NOMO-1 treated with DMSO at 0.1 percent for 48 hours (cell line): ENCODE data around the gene RRP15.
A peak's percentile ranks its signal among the peaks of the same experiment; 100 is the strongest.

ENCODE experiments used
- DNase-seq: peaks from one replicate; lab custom pipeline; 2025; ENCODE audit not compliant: unreplicated experiment; lab: John Stamatoyannopoulos, UW

The RRP15 gene

GRCh38 chr1:218339267-218339831 lies 54.3 kb downstream of the RRP15 start:
- peak; percentile 3 for DNase-seq

DNA sequence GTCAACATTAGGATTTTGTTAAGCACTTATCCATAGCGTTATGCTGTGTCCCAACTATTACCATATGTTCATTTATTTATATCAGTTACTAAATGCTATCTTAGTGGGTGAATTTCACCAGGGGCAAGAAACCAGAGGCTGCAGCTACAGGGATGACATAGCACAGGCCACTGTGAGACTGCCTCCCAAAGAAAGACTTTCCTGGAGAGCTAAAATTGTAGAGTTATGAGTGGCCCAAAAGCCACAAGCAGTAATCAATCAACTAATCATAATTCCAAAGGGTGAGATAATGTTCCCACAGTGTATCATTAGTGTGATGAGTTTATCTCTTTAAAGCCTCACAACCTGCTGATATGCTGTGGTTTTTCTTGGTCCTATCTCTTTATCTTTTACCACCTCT lies 56.2 kb downstream of the RRP15 start:
- no peak for DNase-seq

DNA sequence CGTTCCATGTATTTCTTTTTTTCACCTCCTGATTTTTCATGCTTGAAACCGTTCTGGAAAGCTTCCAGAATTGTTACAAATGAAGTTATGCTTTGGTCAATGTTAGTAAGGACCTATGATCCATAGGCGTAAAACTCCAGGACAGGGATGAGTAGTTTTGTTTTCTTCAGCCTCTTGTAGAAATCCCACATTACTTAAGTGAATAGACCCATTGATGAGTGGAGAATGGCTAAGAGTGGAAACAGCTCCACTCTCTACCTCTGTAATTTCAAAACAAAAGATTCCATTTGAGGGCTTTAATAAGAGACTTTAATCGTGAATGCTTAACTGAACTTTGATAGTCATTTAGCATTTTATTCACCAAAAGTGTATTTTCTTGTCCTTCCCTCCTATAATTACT lies 57.0 kb downstream of the RRP15 start:
- DNase-seq, result no peak

GRCh38 chr1:218344814-218345672 lies 60.0 kb downstream of the RRP15 start, which contains the start of gene TGFB2:
TSS of gene TGFB2 (plus strand) at chr1:218345336. CDS start at chr1:218346702, 1,366 bp downstream.
- DNase-seq, result peak; percentile 2

- peak; percentile 2 for DNase-seq
Measured at GRCh38 chr1:218345673-218346390, 60.7 kb downstream of the RRP15 start.

- peak; percentile 34 for DNase-seq
Measured at GRCh38 chr1:218346391-218347204, 61.5 kb downstream of the RRP15 start.

DNA sequence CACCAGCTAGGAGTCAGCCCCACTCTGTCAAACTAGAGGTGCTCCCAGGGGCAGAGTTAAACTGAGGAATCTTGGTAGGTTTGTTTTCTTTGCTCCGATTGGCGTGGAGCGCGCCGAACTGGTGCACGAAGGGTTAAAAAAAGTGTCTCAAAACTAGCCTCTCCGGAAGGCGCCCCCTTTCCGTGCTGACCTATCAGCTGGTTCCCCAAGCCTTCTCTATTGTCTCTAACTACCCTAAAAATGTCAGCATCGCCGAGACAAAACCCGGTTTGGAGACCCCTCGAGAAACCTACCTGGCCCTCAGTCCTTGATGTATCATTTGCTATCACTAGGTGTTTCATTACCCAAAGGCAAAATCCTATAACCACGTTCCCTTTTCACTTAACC lies 62.2 kb downstream of the RRP15 start:
- no peak for DNase-seq

DNA sequence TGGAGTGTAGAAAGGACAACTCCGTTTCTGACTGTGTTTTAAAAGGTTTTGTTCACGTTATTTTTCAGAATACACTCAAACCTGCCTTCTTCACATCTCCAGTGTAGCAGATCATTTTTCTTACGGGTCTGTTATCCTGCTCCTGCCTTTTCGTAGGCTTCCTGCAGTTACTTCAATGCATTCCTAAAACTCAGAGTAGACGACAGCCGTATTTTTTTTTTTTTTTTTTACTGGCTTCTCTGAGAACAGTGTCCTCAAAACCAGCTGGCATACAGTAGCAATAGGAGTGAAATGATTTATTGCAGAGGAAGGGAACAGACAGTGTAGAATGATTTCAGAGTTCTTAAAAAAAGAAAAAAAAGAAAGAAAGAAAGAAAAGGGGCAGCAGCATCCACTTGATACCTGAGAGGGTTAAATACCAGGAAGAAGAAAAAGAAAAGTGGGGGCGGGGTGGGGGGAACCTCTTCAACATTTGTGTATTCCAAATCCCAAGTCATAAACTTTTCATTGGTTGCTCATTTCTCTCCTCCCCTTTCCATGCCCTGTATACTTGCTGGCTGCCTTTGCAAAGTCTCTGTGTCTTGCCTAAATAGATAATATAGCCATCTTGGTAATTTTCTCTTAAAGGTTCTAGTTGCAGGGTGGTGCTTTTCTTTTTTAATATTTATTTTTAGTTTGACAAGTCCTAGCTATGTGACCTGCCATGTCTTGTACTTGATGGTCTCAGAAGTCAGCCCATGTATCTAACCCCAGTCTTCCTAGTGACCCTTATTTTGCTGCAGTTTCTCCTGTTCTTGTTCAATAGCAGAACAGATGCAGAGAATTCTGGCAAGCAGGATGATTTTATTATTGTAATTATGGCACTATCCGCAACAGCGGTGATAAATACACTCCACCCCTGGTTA lies 62.9 kb downstream of the RRP15 start:
- no peak for DNase-seq

DNA sequence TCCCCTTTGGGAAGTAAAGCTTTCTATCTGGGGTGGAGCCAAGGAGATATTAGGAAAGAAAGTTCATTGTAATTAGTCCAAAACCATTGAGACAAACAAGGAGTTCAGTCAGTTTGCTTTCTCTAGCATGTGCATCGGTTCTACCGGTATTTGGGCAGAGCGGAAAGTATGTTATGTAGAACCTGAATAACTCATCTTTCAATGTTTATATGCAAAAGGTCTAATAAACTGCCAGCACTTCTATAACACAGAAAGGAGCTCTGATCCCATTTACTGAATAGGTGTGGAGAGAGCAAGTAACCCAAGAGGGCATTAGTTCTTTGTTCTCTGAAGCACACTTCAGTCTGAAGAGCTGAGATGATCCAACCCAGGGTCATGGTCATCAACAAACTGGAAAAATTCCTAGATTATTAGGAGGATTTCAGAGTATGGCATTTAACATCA lies 63.6 kb downstream of the RRP15 start:
- DNase-seq, result no peak

DNA sequence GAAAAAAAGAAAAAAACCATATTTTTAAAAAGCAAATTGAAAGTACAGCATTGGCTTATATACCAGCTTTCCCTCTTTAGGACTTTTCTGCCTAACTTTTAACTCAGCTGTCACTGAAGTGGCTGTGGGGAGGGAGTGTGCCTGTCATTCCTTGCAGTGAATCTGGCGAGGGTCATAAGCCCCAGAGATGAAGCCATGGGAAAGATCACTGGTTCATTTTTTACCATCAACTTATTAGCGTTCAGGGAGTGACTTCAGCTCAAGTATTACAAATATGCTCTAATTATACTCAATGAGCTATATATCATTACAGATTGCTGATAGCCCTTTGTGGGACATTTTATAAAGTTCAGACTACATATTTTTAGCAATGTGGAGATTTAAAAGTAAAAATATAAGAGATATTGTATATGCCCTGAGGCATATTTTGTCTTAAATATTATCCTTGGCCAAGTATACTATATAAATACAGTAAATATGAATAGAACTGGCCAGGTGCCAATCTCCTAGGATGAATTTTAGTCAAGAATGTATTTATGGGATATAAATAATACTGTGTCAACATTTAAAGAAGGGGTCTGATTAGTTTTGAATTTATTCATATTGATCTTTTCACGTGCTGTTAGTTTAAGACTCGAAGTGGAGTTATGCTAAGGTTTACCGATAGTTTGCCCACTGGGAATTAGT lies 64.4 kb downstream of the RRP15 start:
- no peak for DNase-seq

- peak; percentile 13 for DNase-seq
Measured at GRCh38 chr1:218350035-218350525, 65.0 kb downstream of the RRP15 start.

DNA sequence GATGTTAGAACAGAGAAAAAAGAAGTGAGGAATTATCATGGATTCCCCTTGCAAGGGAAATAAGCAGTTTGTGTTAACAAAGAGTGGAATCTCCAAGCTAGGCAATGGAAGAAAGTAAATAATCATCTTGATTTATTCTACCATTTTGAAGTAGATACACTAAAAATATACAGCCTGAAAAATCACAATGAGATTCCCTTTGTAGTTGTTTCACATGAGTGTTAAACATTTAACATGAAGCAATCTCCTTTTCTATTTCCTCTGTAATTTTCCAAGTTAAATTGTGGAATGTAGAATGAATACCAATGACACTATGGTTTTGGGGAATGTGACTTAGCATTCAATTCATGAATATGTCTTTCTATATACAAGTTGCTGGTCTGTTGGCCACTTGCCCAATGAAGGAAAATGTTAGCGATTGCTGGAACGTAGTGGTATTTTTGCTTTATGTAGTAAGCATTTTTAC lies 65.7 kb downstream of the RRP15 start:
- DNase-seq, result no peak

GRCh38 chr1:218351391-218352074 lies 66.4 kb downstream of the RRP15 start:
- DNase-seq, result peak; percentile 80

GRCh38 chr1:218352075-218352438 lies 67.0 kb downstream of the RRP15 start:
- DNase-seq, result no peak

GRCh38 chr1:218353656-218354055 lies 68.6 kb downstream of the RRP15 start:
- DNase-seq, result no peak

GRCh38 chr1:218355278-218355677 lies 70.2 kb downstream of the RRP15 start:
- no peak for DNase-seq

- peak; percentile 52 for DNase-seq
Measured at GRCh38 chr1:218357211-218357892, 72.3 kb downstream of the RRP15 start.

DNA sequence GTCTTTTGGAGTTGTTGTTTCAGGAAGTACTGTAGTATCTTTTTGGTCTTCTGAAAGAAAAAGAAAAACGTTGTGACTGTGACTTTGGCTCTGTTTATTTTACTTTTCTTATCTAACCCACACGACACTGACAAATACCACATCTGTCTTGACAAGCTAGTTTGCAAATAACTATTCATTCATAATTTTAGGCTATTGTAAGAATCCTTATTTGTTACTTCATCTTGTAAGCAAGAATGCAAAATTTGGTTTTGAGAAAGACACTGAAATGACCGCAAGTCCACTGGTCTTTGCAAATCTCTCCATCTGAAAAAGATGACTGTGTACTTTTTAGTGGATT lies 72.8 kb downstream of the RRP15 start:
- DNase-seq, result no peak
